ENCODE measurements around the gene ZNF827.

- TF ChIP-seq CTCF (IDR thresholded peaks at IDR 0.05; ENCODE audit: insufficient read depth, low read length, poor library complexity, severe bottlenecking) (no peak), EZH2phosphoT487 (conservative IDR thresholded peaks at IDR 0.05; ENCODE audit: low read length) (no peak)
Observed at GRCh38 chr4:145934434-145935047, 4.1 kb downstream of the ZNF827 start.
